Liver (tissue), 3 donors: ENCODE measurements around the gene KIF6.

Experiments
- ATF3 ChIP-seq: IDR thresholded peaks from 2 replicates; pipeline ENCODE4 v1.6.1; 2016; ENCODE audit warnings: antibody characterized with exemption
- CTCF ChIP-seq: fragments of 150-350 bp; IDR thresholded peaks from 2 replicates; pipeline ENCODE4 v1.5.1; 2017; ENCODE audit warnings: improper control_type of control experiment, low read depth, low read length; ENCODE audit not compliant: missing input control
- HNF4A ChIP-seq, 2 donors: conservative IDR thresholded peaks; 2 replicates each; pipeline ENCODE4 v1.6.1; 2016; ENCODE audit warnings: antibody characterized with exemption in 2 of 2, mild to moderate bottlenecking in 2 of 2
- JUND ChIP-seq, 2 donors: IDR thresholded peaks; 2 replicates each; pipeline ENCODE4 v1.6.1; 2016; ENCODE audit warnings: antibody characterized with exemption in 2 of 2
- RAD21 ChIP-seq, 2 donors: IDR thresholded peaks; 2 replicates each; pipeline ENCODE4 v1.6.1; 2016; ENCODE audit warnings: antibody characterized with exemption in 2 of 2, mild to moderate bottlenecking in 2 of 2
- REST ChIP-seq: IDR thresholded peaks from 2 replicates; pipeline ENCODE4 v1.6.1; 2016; ENCODE audit warnings: antibody characterized with exemption, mild to moderate bottlenecking
- SP1 ChIP-seq: IDR thresholded peaks from 2 replicates; pipeline ENCODE4 v1.6.1; 2018; ENCODE audit warnings: antibody characterized with exemption, mild to moderate bottlenecking
- TAF1 ChIP-seq: conservative IDR thresholded peaks from 2 replicates; pipeline ENCODE4 v1.6.1; 2016; ENCODE audit warnings: antibody characterized with exemption, mild to moderate bottlenecking
- YY1 ChIP-seq: IDR thresholded peaks from 2 replicates; pipeline ENCODE4 v1.6.1; 2016; ENCODE audit warnings: antibody characterized with exemption, mild to moderate bottlenecking
- ZBTB33 ChIP-seq: IDR thresholded peaks from 2 replicates; pipeline ENCODE4 v1.6.1; 2016; ENCODE audit warnings: antibody characterized with exemption
- donor health status: healthy.
- donor health status: healthy.

- no peak for TF ChIP-seq CTCF
- TF ChIP-seq REST, result no peak
- no peak for TF ChIP-seq ATF3
- TF ChIP-seq ZBTB33, result no peak
- TF ChIP-seq RAD21 (IDR thresholded peaks at IDR 0.05), result no peak
- TF ChIP-seq HNF4A (conservative IDR thresholded peaks at IDR 0.05), result no peak
- no peak for TF ChIP-seq TAF1
- TF ChIP-seq SP1, result no peak
- no peak for TF ChIP-seq YY1
- TF ChIP-seq JUND (IDR thresholded peaks at IDR 0.05), result no peak
Observed at GRCh38 chr6:39754514-39755115, 29.4 kb upstream of the KIF6 start.
